Measurements from ENCODE around the gene PCGF2.
A peak's percentile ranks its signal among the peaks of the same experiment; 100 is the strongest.

The PCGF2 gene

GRCh38 chr17:38751808-38752307 is 3.7 kb upstream of the PCGF2 start:
- TF ChIP-seq, protein P1, sequence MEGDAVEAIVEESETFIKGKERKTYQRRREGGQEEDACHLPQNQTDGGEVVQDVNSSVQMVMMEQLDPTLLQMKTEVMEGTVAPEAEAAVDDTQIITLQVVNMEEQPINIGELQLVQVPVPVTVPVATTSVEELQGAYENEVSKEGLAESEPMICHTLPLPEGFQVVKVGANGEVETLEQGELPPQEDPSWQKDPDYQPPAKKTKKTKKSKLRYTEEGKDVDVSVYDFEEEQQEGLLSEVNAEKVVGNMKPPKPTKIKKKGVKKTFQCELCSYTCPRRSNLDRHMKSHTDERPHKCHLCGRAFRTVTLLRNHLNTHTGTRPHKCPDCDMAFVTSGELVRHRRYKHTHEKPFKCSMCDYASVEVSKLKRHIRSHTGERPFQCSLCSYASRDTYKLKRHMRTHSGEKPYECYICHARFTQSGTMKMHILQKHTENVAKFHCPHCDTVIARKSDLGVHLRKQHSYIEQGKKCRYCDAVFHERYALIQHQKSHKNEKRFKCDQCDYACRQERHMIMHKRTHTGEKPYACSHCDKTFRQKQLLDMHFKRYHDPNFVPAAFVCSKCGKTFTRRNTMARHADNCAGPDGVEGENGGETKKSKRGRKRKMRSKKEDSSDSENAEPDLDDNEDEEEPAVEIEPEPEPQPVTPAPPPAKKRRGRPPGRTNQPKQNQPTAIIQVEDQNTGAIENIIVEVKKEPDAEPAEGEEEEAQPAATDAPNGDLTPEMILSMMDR (IDR thresholded peaks at IDR 0.05; ENCODE audit: insufficient read depth, low read depth, low read length, missing control alignments), result no peak
- peak; percentile 90 for DNase-seq (ENCODE audit: low read depth)
- peak overlapping the region; percentile 59 for H3K4me3 ChIP-seq (ENCODE audit: low read depth, low read length)

DNA sequence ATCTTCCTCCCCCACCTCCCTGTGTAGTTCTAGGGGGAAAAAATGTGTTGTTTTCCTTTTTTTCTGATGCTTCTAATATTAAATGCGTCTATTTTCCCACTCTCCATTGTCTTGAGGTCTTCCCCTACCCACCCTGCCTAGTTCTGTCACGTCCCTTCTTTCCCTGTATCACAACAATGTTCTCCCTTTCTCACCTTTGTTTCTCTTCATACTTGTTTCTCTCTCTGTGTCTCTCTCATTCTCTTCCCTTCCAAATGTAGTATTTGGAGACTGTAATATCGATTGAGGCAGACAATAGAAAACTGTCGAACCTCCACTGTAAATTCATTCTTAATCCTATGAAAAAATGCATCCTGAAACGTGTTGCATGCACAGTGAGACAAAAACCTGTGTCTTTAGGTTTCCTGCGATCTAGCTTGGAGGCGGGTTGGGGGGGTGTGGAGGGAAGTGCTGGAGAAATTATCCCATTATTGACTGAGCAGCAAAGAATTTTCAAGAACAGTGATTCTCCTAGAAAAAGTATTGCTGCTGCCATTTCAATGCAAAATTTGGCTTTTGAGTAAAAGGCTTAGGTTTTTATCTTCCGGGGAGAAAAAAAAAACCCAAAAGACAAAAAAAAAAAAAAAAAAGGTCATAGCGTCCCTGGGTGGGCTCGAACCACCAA is 3.1 kb upstream of the PCGF2 start:
- TF ChIP-seq, protein P1 (IDR thresholded peaks at IDR 0.05; ENCODE audit: insufficient read depth, low read depth, low read length, missing control alignments), result no peak
- H3K4me3 ChIP-seq (ENCODE audit: low read depth, low read length), result peak overlapping the region; percentile 59
- no peak for DNase-seq (ENCODE audit: low read depth)

DNA sequence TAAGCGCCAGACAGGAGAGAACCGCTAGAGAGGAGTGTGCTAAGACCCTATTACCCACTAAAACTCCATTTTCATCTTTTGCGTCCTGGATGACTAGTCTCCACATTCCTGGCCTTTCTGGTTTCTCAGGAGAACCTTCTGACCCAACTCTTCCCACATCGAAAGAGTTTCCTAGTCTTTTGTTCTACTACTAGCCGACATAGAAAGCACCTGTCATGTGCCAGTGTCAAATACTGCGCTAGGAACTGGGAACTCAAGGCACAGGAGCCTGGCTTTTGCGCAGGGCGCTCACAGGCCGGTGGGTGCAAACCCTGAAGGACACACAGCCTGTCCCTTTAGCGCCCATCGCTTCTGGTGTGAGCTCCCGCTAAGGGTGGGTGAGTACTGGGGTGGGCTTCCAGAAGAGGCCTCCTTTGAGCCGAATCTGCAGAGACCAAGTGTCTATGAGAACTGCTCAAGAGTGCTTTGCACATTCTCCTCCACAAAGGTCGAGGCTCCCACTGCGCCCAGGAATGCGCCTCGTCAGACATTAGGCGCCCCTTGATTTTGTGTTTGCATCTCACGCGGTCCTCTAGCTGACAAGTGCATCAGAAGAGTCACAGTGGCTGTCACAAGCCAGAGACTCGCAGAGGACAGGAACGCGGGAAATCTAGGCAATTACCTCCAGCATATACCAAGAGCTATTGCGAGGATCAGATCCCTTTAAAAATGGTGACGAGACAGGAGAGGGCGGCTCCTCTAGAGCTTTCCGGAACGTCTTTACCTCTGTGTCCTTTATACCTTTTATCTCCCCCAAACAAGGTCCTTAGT is 2.4 kb upstream of the PCGF2 start:
- DNase-seq (ENCODE audit: low read depth), result peak; percentile 53
- H3K4me3 ChIP-seq (ENCODE audit: low read depth, low read length), result peak overlapping the region; percentile 59
- TF ChIP-seq, protein P1 (IDR thresholded peaks at IDR 0.05; ENCODE audit: insufficient read depth, low read depth, low read length, missing control alignments), result no peak

DNA sequence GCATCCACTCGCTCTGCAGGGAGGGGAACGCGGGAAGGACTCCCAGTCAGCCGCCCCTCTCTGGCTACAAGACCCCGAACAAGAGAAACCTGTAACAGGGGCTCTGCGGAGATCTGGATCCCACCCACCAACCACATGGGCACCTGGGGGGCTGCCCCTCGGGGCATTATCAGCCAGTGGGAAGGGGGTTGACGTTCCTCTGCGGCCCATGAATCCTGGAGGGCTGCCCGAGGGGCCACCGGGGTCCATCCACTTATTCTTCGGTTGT is 1.8 kb upstream of the PCGF2 start:
- TF ChIP-seq, protein P1 (IDR thresholded peaks at IDR 0.05; ENCODE audit: insufficient read depth, low read depth, low read length, missing control alignments), result no peak
- DNase-seq (ENCODE audit: low read depth), result no peak
- peak overlapping the region; percentile 59 for H3K4me3 ChIP-seq (ENCODE audit: low read depth, low read length)

GRCh38 chr17:38749223-38750043 is 1.3 kb upstream of the PCGF2 start:
- DNase-seq (ENCODE audit: low read depth), result peak; percentile 74

DNA sequence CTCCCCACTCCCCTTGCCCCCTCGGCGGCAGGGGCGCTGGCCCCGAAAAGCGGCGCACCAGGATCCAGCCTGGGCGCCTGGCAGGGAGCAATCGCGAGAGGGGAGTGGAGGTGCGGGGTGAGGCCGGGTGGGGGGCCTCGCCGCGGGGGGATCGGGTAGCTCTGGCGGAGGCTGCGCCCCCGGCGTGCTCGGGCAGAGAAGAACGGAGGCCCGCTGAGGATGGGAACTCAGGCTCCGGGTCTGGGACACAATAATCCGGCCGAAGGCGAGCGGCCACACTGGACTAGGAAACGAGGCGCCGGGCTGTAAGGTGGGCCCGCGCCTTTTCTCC is 721 bp upstream of the PCGF2 start:
- H3K4me3 ChIP-seq (ENCODE audit: low read depth, low read length), result peak overlapping the region; percentile 59
- no peak for DNase-seq (ENCODE audit: low read depth)
- TF ChIP-seq, protein P1 (IDR thresholded peaks at IDR 0.05; ENCODE audit: insufficient read depth, low read depth, low read length, missing control alignments), result no peak

More at GRCh38 chr17:38749223-38750043, 1.3 kb upstream of the PCGF2 start:
- peak overlapping the region; percentile 59 for H3K4me3 ChIP-seq (ENCODE audit: low read depth, low read length)
- TF ChIP-seq, protein P1 (IDR thresholded peaks at IDR 0.05; ENCODE audit: insufficient read depth, low read depth, low read length, missing control alignments), result no peak
